ENCODE results near the gene OSBPL7.

The OSBPL7 gene

DNA sequence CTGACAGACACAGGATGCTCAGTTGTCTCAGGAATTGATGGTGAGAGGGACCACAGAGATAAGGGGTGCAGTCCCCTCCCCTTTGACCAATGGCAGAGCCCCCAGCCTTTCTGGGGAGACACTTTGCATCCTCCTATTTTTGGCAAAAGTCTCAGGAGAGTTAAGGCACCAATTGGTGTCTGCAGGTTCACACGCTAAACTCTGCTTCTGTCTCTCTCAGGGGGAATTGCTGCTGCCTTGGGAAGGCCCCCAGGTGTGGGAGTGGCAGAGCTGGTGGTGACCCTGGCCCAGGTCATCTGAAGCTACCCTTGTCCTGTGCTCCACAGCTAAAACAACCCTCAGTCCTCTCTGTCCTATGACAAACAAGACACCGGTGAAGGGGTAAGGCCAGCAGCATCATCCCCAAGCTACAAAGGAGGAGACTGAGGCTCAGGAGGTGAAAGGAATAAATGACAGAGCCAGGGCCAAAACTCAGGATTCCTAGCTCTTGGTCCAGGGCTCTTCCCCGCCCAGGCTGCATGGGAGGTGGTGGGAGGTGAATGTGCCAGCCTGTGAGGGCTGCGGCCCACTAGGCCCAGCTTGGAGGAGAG is 20.3 kb downstream of the OSBPL7 start:
- Histone ChIP-seq H3K36me3 (ENCODE audit: control insufficient read depth, insufficient read depth, low read length, severe bottlenecking) (no peaks in the 10 kb centered on the region), H3K27me3 (replicated peaks; ENCODE audit: control insufficient read depth, insufficient read depth, low read length) (peaks cover 42% of the 10 kb centered on the region), H3K4me3 (ENCODE audit: low read length) (no peak overlapping the region), H3K9ac (ENCODE audit: low read length) (no peak overlapping the region), H3K9me3 (ENCODE audit: control insufficient read depth, low read length) (no peaks in the 10 kb centered on the region), H3K4me1 (ENCODE audit: control insufficient read depth, insufficient read depth, low read length) (no peaks in the 10 kb centered on the region)
- DNase-seq (ENCODE audit: low read depth), result no peak

DNA sequence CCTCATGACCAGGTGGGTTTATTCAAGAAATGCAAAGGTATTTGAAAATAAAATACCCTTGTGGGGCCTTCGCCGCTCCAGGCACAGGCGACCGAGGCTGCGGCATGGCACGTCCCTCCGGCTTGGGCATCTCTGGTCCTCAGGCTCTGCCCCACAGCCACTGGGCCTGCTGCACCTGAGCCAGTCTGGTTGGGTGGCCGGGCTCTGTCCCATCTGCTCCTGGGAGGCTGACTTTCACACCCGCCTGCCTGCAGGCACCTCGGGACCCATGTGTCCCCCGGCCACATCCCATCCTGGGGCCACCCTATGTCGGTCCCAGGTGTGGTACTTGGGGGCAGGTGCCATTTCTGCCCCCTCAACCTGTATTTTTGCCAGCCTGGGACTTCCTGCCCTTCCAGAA is 20.9 kb downstream of the OSBPL7 start:
- Histone ChIP-seq H3K4me3 (ENCODE audit: low read length) (no peak overlapping the region), H3K4me1 (ENCODE audit: control insufficient read depth, insufficient read depth, low read length) (no peaks in the 10 kb centered on the region), H3K9ac (ENCODE audit: low read length) (no peak overlapping the region), H3K36me3 (ENCODE audit: control insufficient read depth, insufficient read depth, low read length, severe bottlenecking) (no peaks in the 10 kb centered on the region), H3K27me3 (replicated peaks; ENCODE audit: control insufficient read depth, insufficient read depth, low read length) (peaks cover 42% of the 10 kb centered on the region), H3K9me3 (ENCODE audit: control insufficient read depth, low read length) (no peaks in the 10 kb centered on the region)
- DNase-seq (ENCODE audit: low read depth), result no peak

DNA sequence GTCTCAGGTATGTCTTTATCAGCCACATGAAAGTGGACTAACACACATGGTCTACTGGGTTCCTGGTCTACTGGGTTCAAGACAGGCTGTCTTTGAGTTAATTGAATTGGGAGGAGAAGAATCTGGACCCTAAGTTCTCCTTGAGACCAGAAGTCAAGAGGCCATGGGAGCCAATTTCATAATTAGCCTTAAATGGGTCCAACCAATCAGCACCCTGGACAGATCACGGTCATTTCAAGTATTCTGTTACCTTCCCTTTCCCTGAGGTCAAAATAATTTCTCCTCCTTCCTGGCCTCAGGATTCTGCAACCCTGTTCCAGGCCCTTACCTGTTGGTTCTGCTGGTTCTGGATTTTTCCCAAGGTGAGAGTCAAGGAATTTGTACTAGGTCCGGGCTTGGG is 23.8 kb downstream of the OSBPL7 start:
- H3K27me3 ChIP-seq (replicated peaks; ENCODE audit: control insufficient read depth, insufficient read depth, low read length), result peaks cover 50% of the 10 kb centered on the region
- no peaks in the 10 kb centered on the region for H3K36me3 ChIP-seq (ENCODE audit: control insufficient read depth, insufficient read depth, low read length, severe bottlenecking)
- no peaks in the 10 kb centered on the region for H3K9me3 ChIP-seq (ENCODE audit: control insufficient read depth, low read length)
- H3K4me1 ChIP-seq (ENCODE audit: control insufficient read depth, insufficient read depth, low read length), result no peaks in the 10 kb centered on the region
- no peak overlapping the region for H3K9ac ChIP-seq (ENCODE audit: low read length)
- H3K4me3 ChIP-seq (ENCODE audit: low read length), result no peak overlapping the region
- DNase-seq (ENCODE audit: low read depth), result no peak

DNA sequence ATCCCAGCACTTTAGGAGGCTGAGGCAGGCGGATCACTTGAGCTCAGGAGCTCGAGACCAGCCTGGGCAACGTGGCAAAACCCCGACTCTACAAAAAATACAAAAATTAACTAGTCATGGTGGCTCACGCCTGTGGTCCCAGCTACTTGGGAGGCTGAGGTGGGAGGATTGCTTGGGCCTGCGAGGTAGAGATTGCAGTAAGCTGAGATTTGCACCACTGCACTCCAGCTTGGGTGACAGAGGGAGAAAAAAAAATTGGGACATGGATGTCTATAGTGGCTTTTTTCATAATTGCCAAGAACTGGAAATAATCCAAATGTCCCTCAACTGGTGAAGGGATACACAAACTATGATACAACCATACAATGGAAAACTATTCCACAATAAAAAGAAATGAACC is 28.6 kb downstream of the OSBPL7 start:
- H3K4me1 ChIP-seq (ENCODE audit: control insufficient read depth, insufficient read depth, low read length), result peaks cover 2% of the 10 kb centered on the region
- H3K27me3 ChIP-seq (replicated peaks; ENCODE audit: control insufficient read depth, insufficient read depth, low read length), result peaks cover 68% of the 10 kb centered on the region
- no peaks in the 10 kb centered on the region for H3K36me3 ChIP-seq (ENCODE audit: control insufficient read depth, insufficient read depth, low read length, severe bottlenecking)
- no peak overlapping the region for H3K9ac ChIP-seq (ENCODE audit: low read length)
- no peak overlapping the region for H3K4me3 ChIP-seq (ENCODE audit: low read length)
- DNase-seq (ENCODE audit: low read depth), result no peak
- no peaks in the 10 kb centered on the region for H3K9me3 ChIP-seq (ENCODE audit: control insufficient read depth, low read length)

DNA sequence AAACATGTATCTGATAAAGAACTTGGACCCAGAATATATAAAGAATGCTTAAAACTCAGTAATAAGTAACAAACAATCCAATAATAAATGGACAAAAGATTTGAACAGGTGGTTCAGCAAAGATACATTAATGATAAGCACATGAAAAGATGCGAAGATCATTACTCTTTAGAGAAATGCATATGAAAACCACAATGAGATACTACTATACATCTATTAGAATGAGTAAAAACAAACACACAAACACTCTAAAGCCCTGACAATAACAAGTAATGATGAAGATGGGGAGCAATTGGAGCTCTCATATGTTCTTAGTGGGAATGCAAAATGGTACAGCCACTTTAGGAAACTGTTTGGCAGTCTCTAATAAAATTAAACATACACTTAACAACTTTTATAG is 29.1 kb downstream of the OSBPL7 start:
- Histone ChIP-seq H3K36me3 (ENCODE audit: control insufficient read depth, insufficient read depth, low read length, severe bottlenecking) (no peaks in the 10 kb centered on the region), H3K27me3 (replicated peaks; ENCODE audit: control insufficient read depth, insufficient read depth, low read length) (peaks cover 66% of the 10 kb centered on the region), H3K9me3 (ENCODE audit: control insufficient read depth, low read length) (no peaks in the 10 kb centered on the region), H3K4me3 (ENCODE audit: low read length) (no peak overlapping the region), H3K9ac (ENCODE audit: low read length) (no peak overlapping the region), H3K4me1 (ENCODE audit: control insufficient read depth, insufficient read depth, low read length) (peaks cover 2% of the 10 kb centered on the region)
- no peak for DNase-seq (ENCODE audit: low read depth)

DNA sequence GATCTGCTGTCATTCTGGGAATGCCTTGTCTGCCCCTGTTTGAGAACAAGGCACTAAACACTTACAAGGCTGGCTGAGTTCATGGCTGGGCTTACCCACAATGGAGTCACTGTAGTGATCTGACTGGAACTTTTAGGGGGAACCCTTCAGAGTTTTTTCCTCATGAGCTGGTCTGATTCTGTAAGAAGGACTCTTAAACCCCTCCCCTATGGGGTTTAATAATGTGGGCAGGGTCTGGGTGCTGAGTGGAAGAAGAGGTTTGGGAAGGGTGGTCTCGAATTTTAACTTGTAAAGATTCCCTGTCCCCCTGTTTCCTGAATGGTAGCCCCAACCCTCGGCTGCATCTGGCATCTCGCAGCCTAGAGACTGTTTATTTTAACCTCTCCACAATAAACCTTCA is 30.6 kb downstream of the OSBPL7 start:
- DNase-seq (ENCODE audit: low read depth), result no peak
- H3K9ac ChIP-seq (ENCODE audit: low read length), result no peak overlapping the region
- H3K36me3 ChIP-seq (ENCODE audit: control insufficient read depth, insufficient read depth, low read length, severe bottlenecking), result no peaks in the 10 kb centered on the region
- peaks cover 2% of the 10 kb centered on the region for H3K4me1 ChIP-seq (ENCODE audit: control insufficient read depth, insufficient read depth, low read length)
- no peak overlapping the region for H3K4me3 ChIP-seq (ENCODE audit: low read length)
- peaks cover 71% of the 10 kb centered on the region for H3K27me3 ChIP-seq (replicated peaks; ENCODE audit: control insufficient read depth, insufficient read depth, low read length)
- H3K9me3 ChIP-seq (ENCODE audit: control insufficient read depth, low read length), result no peaks in the 10 kb centered on the region

DNA sequence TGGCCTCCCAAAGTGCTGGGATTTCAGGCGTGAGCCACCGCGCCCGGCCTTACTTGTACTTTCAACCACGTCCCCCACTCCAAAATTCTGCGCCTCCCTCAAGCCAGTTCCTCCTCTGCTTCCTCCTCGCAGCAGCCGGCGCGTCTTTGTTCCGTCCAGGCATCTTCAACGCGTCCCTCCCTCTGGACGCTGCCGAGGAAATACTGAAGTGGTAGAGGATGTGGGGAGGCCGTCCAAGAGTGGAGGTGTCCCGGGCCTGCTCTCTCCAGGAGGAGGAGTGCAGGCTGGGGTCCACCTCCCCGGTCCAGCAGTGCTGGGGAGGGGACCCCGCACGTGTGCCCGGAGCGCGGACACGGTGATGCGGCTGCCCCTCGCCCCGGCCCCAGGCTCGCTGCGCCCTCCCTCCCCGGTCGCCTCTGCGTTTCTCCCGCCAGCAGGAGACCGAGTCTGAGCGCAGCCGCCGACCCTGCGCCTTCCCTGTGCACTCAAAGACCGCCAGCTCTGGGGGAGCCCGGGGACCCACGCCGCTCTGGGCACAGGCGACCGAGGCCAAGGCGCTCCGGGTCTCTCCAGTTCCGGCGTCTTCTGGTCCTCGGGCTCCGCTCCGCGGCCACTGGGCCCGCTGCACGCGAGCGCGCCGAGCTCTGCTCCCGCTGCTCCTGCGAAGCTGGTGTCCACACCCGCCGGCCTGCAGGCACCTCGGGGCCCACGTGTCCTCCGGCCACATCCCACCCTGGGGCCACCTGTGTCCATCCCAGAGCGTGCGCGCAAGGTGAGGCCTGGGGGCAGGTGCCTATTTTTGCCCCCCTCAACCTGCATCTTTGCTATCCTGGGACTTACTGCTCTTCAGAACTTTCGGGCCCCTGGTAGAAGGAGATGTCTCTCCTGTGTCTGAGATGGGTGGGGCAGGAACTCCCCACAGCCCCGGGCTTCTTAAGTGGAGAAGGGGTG is 31.7 kb downstream of the OSBPL7 start:
- DNase-seq (ENCODE audit: low read depth), result peak; percentile 78
- Histone ChIP-seq H3K4me1 (ENCODE audit: control insufficient read depth, insufficient read depth, low read length) (peaks cover 2% of the 10 kb centered on the region), H3K9ac (ENCODE audit: low read length) (no peak overlapping the region), H3K27me3 (replicated peaks; ENCODE audit: control insufficient read depth, insufficient read depth, low read length) (peaks cover 70% of the 10 kb centered on the region), H3K9me3 (ENCODE audit: control insufficient read depth, low read length) (no peaks in the 10 kb centered on the region), H3K36me3 (ENCODE audit: control insufficient read depth, insufficient read depth, low read length, severe bottlenecking) (no peaks in the 10 kb centered on the region), H3K4me3 (ENCODE audit: low read length) (peak overlapping the region; percentile 69)

DNA sequence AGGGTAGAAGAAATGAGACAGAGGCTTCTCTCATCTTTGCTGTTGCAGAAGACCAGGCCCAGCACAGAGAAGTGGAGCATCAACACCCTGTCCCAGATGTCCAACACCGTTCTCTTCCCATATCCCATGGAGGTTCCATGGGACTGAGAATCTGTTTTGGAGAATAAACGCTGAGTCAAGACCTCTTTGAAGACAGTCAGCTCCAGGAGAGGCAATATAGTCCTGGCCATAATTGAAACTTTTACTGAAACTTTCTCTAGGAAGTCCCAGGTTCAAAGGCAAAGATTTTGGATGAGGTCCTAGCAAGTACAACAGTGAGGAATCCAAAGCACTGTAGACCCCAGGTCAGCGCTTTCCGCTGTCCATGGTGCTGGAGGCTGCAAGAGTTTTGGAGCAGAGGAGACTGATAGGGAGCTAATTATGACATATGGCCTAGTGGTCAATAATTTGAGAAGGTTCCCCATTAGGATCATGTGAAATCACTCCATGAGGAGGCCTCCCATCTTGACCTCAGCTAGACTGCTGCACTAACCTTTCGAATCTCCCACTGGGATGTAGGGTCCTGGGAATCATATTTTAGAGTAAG is 36.0 kb downstream of the OSBPL7 start:
- peaks cover 45% of the 10 kb centered on the region for H3K27me3 ChIP-seq (replicated peaks; ENCODE audit: control insufficient read depth, insufficient read depth, low read length)
- H3K36me3 ChIP-seq (ENCODE audit: control insufficient read depth, insufficient read depth, low read length, severe bottlenecking), result no peaks in the 10 kb centered on the region
- H3K4me3 ChIP-seq (ENCODE audit: low read length), result no peak overlapping the region
- H3K9me3 ChIP-seq (ENCODE audit: control insufficient read depth, low read length), result no peaks in the 10 kb centered on the region
- H3K9ac ChIP-seq (ENCODE audit: low read length), result no peak overlapping the region
- DNase-seq (ENCODE audit: low read depth), result peak; percentile 29
- peaks cover 2% of the 10 kb centered on the region for H3K4me1 ChIP-seq (ENCODE audit: control insufficient read depth, insufficient read depth, low read length)

DNA sequence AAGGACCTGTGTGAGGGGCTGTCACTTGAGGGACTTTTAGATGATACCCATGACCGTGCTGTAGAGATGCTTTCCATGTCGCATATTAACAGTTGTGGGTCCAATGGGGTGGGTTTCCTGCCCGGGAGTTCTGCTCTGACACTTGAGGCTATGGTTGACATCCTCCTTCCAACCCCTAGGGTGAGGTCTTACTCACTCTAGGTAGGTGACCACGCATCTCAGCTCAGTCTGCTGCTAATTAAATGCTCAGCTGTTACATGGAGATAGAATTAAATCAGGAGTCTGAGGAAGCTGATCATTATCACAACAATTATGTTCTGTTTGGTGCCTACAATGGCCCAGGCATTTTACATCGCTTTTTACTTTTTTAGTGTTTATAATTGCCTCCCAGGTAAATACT is 40.2 kb downstream of the OSBPL7 start:
- H3K4me1 ChIP-seq (ENCODE audit: control insufficient read depth, insufficient read depth, low read length), result no peaks in the 10 kb centered on the region
- no peak overlapping the region for H3K9ac ChIP-seq (ENCODE audit: low read length)
- no peaks in the 10 kb centered on the region for H3K36me3 ChIP-seq (ENCODE audit: control insufficient read depth, insufficient read depth, low read length, severe bottlenecking)
- H3K27me3 ChIP-seq (replicated peaks; ENCODE audit: control insufficient read depth, insufficient read depth, low read length), result peaks cover 43% of the 10 kb centered on the region
- no peak overlapping the region for H3K4me3 ChIP-seq (ENCODE audit: low read length)
- no peak for DNase-seq (ENCODE audit: low read depth)
- no peaks in the 10 kb centered on the region for H3K9me3 ChIP-seq (ENCODE audit: control insufficient read depth, low read length)

DNA sequence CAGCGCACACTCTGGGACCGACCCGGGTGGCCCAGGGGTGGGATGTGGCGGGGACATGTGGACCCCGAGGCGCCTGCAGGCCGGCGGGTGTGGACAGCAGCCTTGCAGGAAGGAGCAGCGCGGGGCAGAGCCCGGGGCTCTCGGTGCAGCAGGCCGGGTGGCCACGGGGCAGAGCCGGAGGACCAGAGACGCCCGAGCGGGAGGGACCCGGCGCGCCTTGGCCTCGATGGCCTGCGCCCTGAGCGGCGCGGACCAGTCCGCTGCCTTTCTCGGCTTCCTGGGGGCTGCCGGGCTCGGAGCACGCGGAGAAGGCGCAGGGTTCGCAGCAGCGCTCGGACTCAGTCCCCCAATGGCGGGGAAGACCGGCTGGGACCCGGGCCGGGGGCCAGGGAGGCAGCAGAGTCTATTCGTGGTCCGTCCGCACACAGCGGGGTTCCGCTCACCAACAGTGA is 43.4 kb downstream of the OSBPL7 start:
- no peak for DNase-seq (ENCODE audit: low read depth)
- Histone ChIP-seq H3K9me3 (ENCODE audit: control insufficient read depth, low read length) (peaks cover 3% of the 10 kb centered on the region), H3K4me1 (ENCODE audit: control insufficient read depth, insufficient read depth, low read length) (peaks cover 3% of the 10 kb centered on the region), H3K9ac (ENCODE audit: low read length) (no peak overlapping the region), H3K27me3 (replicated peaks; ENCODE audit: control insufficient read depth, insufficient read depth, low read length) (peaks cover 31% of the 10 kb centered on the region), H3K4me3 (ENCODE audit: low read length) (no peak overlapping the region), H3K36me3 (ENCODE audit: control insufficient read depth, insufficient read depth, low read length, severe bottlenecking) (no peaks in the 10 kb centered on the region)

All from adipocyte (in vitro differentiated cells).